Endothelial cell of umbilical vein (primary cell): ENCODE data around the gene SMIM21.

Experiments used
- CTCF ChIP-seq, 2 donors: IDR thresholded peaks; 1 replicate in 1 of 2; 2 replicates in 1 of 2; pipeline ENCODE4 v1.5.1; 2011; ENCODE audit warnings: low read length in 2 of 2, mild to moderate bottlenecking in 2 of 2, moderate library complexity in 2 of 2, control low read depth in 1 of 2, inconsistent platforms in 1 of 2, low read depth in 1 of 2; ENCODE audit not compliant: insufficient read depth in 1 of 2; ENCODE audit errors: extremely low read depth in 1 of 2
- EZH2 ChIP-seq: IDR thresholded peaks from 2 replicates; pipeline ENCODE4 v1.6.1; 2012; ENCODE audit warnings: borderline replicate concordance, low read depth, mild to moderate bottlenecking, moderate library complexity, low read length, inconsistent platforms; ENCODE audit not compliant: severe bottlenecking
- FOS ChIP-seq: IDR thresholded peaks from 2 replicates; pipeline ENCODE4 v1.6.1; 2011; ENCODE audit warnings: mild to moderate bottlenecking, low read length, moderate library complexity, borderline replicate concordance; ENCODE audit not compliant: insufficient read depth
- GATA2 ChIP-seq: IDR thresholded peaks from 2 replicates; pipeline ENCODE4 v1.7.0; 2011; ENCODE audit warnings: low read depth, mild to moderate bottlenecking, moderate library complexity, mixed read lengths, low read length; ENCODE audit not compliant: insufficient read length, insufficient read depth
- JUN ChIP-seq: IDR thresholded peaks from 2 replicates; pipeline ENCODE4 v1.6.1; 2011; ENCODE audit warnings: borderline replicate concordance, low read depth; ENCODE audit not compliant: insufficient read length, insufficient read depth
- MAX ChIP-seq: IDR thresholded peaks from 2 replicates; pipeline ENCODE4 v1.6.1; 2011; ENCODE audit not compliant: insufficient read depth, insufficient read length
- MYC ChIP-seq: IDR thresholded peaks from one replicate; pipeline ENCODE4 v1.6.1; 2011; ENCODE audit warnings: mild to moderate bottlenecking, low read depth, low read length
- POLR2A ChIP-seq: IDR thresholded peaks from 2 replicates; pipeline ENCODE4 v1.6.1; 2012; ENCODE audit warnings: low read depth, mild to moderate bottlenecking, control low read depth, low read length
- POLR2AphosphoS5 ChIP-seq: IDR thresholded peaks from 2 replicates; pipeline ENCODE4 v1.6.1; 2012; ENCODE audit warnings: low read depth, mild to moderate bottlenecking, control low read depth, low read length, moderate library complexity; ENCODE audit not compliant: insufficient read depth

GRCh38 chr18:75384144-75384543 is 43.4 kb downstream of the SMIM21 start:
- TF ChIP-seq CTCF (IDR thresholded peaks at IDR 0.05; ENCODE audit: extremely low read depth in 1 of 2, insufficient read depth in 1 of 2, low read depth in 1 of 2, low read length in 2 of 2) (no peak), JUN (no peak), EZH2 (no peak), POLR2A (no peak), MAX (no peak), POLR2AphosphoS5 (no peak), MYC (no peak), FOS (no peak), GATA2 (no peak)
